T47D (cell line): ENCODE results near the gene SHMT2.

ENCODE experiments used
- DNase-seq, 2 experiments: peaks; one replicate each; pipeline versions ENCODE4 v3.0.0 to v3.0.0-alpha.2; 2011 to 2012; ENCODE audit warnings: low read depth in 1 of 2, low spot score in 1 of 2
- JUND ChIP-seq: IDR thresholded peaks from 2 replicates; pipeline ENCODE4 v1.6.1; 2012; ENCODE audit warnings: low read depth
- in situ Hi-C: cut with HindIII; loops from 2 replicates; pipeline ENCODE4 v1.10.0; 2016; ENCODE audit warnings: low sequenced_read_pairs, low pct_unique_long_range_greater_than_20kb

The SHMT2 gene

GRCh38 chr12:57212701-57213057, 16.8 kb upstream of the SHMT2 start:
- in situ Hi-C loops, result no loop called here
- no peak for DNase-seq
- TF ChIP-seq JUND, result no peak

- in situ Hi-C loops, result no loop called here
Observed at GRCh38 chr12:57213058-57213715, 16.3 kb upstream of the SHMT2 start.

GRCh38 chr12:57213763-57214397, 15.6 kb upstream of the SHMT2 start:
- in situ Hi-C loops, result no loop called here
- DNase-seq, result peak; percentile 70 to 76
- no peak for TF ChIP-seq JUND

More at GRCh38 chr12:57213058-57213715, 16.3 kb upstream of the SHMT2 start:
- peak; percentile 93 to 96 for DNase-seq
- no peak for TF ChIP-seq JUND

GRCh38 chr12:57214398-57214781, 15.1 kb upstream of the SHMT2 start:
- no peak for TF ChIP-seq JUND
- in situ Hi-C loops, result no loop called here
- peak; percentile 77 to 78 for DNase-seq

- in situ Hi-C loops, result no loop called here
- DNase-seq, result no peak
- no peak for TF ChIP-seq JUND
Observed at GRCh38 chr12:57215065-57215464, 14.4 kb upstream of the SHMT2 start.

- in situ Hi-C loops, result no loop called here
- DNase-seq, result peak; percentile 56 to 69
- no peak for TF ChIP-seq JUND
Observed at GRCh38 chr12:57215668-57216013, 13.9 kb upstream of the SHMT2 start.

GRCh38 chr12:57216014-57216911, 13.2 kb upstream of the SHMT2 start, which contains the start of gene NXPH4:
Gene NXPH4 (plus strand): TSS chr12:57216794. CDS start chr12:57216970, 176 bp downstream.
- no peak for TF ChIP-seq JUND
- in situ Hi-C loops, result no loop called here
- DNase-seq, result peak; percentile 75 to 88

- in situ Hi-C loops, result no loop called here
- TF ChIP-seq JUND, result no peak
- DNase-seq, result no peak
Observed at GRCh38 chr12:57216921-57217879, 12.3 kb upstream of the SHMT2 start.

GRCh38 chr12:57218030-57218853, 11.3 kb upstream of the SHMT2 start:
- no peak for TF ChIP-seq JUND
- peak in 1 of 2 experiments; percentile 84 for DNase-seq
- in situ Hi-C loops, result no loop called here

- no peak for TF ChIP-seq JUND
- no peak for DNase-seq
- in situ Hi-C loops, result no loop called here
Observed at GRCh38 chr12:57219205-57219992, 10.1 kb upstream of the SHMT2 start.
